ENCODE data around the gene WNT5B. TPM values are rescaled to one million over a fixed set of nuclear protein-coding genes. Genes with fewer than 3 reads are reported as not detected.

WNT5B gene
- polyA plus RNA-seq, 1 donor (not counting 4 experiments of a cell fraction or from before 2014, with no cell fraction given) = 12.3 TPM

DNA sequence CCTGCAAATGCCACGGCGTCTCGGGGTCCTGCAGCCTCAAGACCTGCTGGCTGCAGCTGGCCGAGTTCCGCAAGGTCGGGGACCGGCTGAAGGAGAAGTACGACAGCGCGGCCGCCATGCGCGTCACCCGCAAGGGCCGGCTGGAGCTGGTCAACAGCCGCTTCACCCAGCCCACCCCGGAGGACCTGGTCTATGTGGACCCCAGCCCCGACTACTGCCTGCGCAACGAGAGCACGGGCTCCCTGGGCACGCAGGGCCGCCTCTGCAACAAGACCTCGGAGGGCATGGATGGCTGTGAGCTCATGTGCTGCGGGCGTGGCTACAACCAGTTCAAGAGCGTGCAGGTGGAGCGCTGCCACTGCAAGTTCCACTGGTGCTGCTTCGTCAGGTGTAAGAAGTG, 16.8 kb downstream of the WNT5B start:
- Histone ChIP-seq H3K4me2 (ENCODE audit: control insufficient read depth, extremely low read depth, insufficient read depth, low read depth, low read length) (no peak overlapping the region), H4K20me1 (ENCODE audit: control insufficient read depth, extremely low read depth, insufficient read depth, low read length) (no peaks in the 10 kb centered on the region), H3K27me3 (ENCODE audit: control insufficient read depth, extremely low read depth, insufficient read depth, low read length) (no peaks in the 10 kb centered on the region), H3K36me3 (ENCODE audit: control insufficient read depth in 2 of 2, extremely low read depth in 1 of 2, insufficient read depth in 2 of 2, low read length in 2 of 2) (peaks cover 2 to 4% of the 10 kb centered on the region in 2 experiments), H3K79me2 (ENCODE audit: control insufficient read depth, insufficient read depth, low read length) (no peaks in the 10 kb centered on the region), H3K4me1 (ENCODE audit: control insufficient read depth, extremely low read depth, insufficient read depth, low read length) (peaks cover 9% of the 10 kb centered on the region), H3K9me3 (ENCODE audit: control insufficient read depth, low read depth, low read length) (no peaks in the 10 kb centered on the region), H3K9ac (ENCODE audit: control insufficient read depth, extremely low read depth, insufficient read depth, low read length) (no peak overlapping the region), H3K9me1 (ENCODE audit: control insufficient read depth, extremely low read depth, insufficient read depth, low read length) (peaks cover 2% of the 10 kb centered on the region), H2AFZ (ENCODE audit: control insufficient read depth, low read length) (no peak overlapping the region), H3K4me3 (ENCODE audit: control insufficient read depth in 2 of 3, extremely low read depth in 1 of 3, insufficient read depth in 2 of 3, low read depth in 1 of 3, low read length in 3 of 3) (no peak overlapping the region), H3K27ac (ENCODE audit: control insufficient read depth, insufficient read depth, low read length) (no peak overlapping the region)
- DNase-seq (ENCODE audit: low read depth, low spot score) (no peak), FAIRE-seq (no peak)
- dilution Hi-C loops (cut with MboI; ENCODE audit: extremely low pct_ligation_motif_present, low sequenced_read_pairs) = no loop called here
- TF ChIP-seq, protein P1, sequence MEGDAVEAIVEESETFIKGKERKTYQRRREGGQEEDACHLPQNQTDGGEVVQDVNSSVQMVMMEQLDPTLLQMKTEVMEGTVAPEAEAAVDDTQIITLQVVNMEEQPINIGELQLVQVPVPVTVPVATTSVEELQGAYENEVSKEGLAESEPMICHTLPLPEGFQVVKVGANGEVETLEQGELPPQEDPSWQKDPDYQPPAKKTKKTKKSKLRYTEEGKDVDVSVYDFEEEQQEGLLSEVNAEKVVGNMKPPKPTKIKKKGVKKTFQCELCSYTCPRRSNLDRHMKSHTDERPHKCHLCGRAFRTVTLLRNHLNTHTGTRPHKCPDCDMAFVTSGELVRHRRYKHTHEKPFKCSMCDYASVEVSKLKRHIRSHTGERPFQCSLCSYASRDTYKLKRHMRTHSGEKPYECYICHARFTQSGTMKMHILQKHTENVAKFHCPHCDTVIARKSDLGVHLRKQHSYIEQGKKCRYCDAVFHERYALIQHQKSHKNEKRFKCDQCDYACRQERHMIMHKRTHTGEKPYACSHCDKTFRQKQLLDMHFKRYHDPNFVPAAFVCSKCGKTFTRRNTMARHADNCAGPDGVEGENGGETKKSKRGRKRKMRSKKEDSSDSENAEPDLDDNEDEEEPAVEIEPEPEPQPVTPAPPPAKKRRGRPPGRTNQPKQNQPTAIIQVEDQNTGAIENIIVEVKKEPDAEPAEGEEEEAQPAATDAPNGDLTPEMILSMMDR (optimal IDR thresholded peaks at IDR 0.05 in 1 of 3, IDR thresholded peaks at IDR 0.05 in 1 of 3, conservative IDR thresholded peaks at IDR 0.05 in 1 of 3; ENCODE audit: extremely low read depth in 1 of 3, insufficient read depth in 2 of 3, low read length in 3 of 3) = no peak
- no peak for TF ChIP-seq EZH2 (IDR thresholded peaks at IDR 0.05; ENCODE audit: low read length)

DNA sequence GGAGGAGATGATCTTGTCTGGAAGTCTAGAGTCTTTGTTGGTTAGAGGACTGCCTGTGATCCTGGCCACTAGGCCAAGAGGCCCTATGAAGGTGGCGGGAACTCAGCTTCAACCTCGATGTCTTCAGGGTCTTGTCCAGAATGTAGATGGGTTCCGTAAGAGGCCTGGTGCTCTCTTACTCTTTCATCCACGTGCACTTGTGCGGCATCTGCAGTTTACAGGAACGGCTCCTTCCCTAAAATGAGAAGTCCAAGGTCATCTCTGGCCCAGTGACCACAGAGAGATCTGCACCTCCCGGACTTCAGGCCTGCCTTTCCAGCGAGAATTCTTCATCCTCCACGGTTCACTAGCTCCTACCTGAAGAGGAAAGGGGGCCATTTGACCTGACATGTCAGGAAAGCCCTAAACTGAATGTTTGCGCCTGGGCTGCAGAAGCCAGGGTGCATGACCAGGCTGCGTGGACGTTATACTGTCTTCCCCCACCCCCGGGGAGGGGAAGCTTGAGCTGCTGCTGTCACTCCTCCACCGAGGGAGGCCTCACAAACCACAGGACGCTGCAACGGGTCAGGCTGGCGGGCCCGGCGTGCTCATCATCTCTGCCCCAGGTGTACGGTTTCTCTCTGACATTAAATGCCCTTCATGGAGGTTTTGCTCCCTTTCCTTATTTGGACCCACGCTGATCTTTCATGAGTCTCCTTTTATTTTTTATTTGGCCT, 17.7 kb downstream of the WNT5B start:
- Histone ChIP-seq H3K4me3 (ENCODE audit: control insufficient read depth in 2 of 3, extremely low read depth in 1 of 3, insufficient read depth in 2 of 3, low read depth in 1 of 3, low read length in 3 of 3) (no peak overlapping the region), H4K20me1 (ENCODE audit: control insufficient read depth, extremely low read depth, insufficient read depth, low read length) (no peaks in the 10 kb centered on the region), H2AFZ (ENCODE audit: control insufficient read depth, low read length) (no peak overlapping the region), H3K27ac (ENCODE audit: control insufficient read depth, insufficient read depth, low read length) (no peak overlapping the region), H3K27me3 (ENCODE audit: control insufficient read depth, extremely low read depth, insufficient read depth, low read length) (no peaks in the 10 kb centered on the region), H3K4me1 (ENCODE audit: control insufficient read depth, extremely low read depth, insufficient read depth, low read length) (peaks cover 9% of the 10 kb centered on the region), H3K36me3 (ENCODE audit: control insufficient read depth in 2 of 2, extremely low read depth in 1 of 2, insufficient read depth in 2 of 2, low read length in 2 of 2) (peaks cover 2 to 4% of the 10 kb centered on the region in 2 experiments), H3K79me2 (ENCODE audit: control insufficient read depth, insufficient read depth, low read length) (no peaks in the 10 kb centered on the region), H3K4me2 (ENCODE audit: control insufficient read depth, extremely low read depth, insufficient read depth, low read depth, low read length) (no peak overlapping the region), H3K9ac (ENCODE audit: control insufficient read depth, extremely low read depth, insufficient read depth, low read length) (no peak overlapping the region), H3K9me3 (ENCODE audit: control insufficient read depth, low read depth, low read length) (no peaks in the 10 kb centered on the region), H3K9me1 (ENCODE audit: control insufficient read depth, extremely low read depth, insufficient read depth, low read length) (peaks cover 2% of the 10 kb centered on the region)
- DNase-seq (ENCODE audit: low read depth, low spot score) (no peak), FAIRE-seq (no peak)
- dilution Hi-C loops (cut with MboI; ENCODE audit: extremely low pct_ligation_motif_present, low sequenced_read_pairs) = no loop called here
- TF ChIP-seq EZH2 (IDR thresholded peaks at IDR 0.05; ENCODE audit: low read length) = no peak
- TF ChIP-seq, protein P1 (optimal IDR thresholded peaks at IDR 0.05 in 1 of 3, IDR thresholded peaks at IDR 0.05 in 1 of 3, conservative IDR thresholded peaks at IDR 0.05 in 1 of 3; ENCODE audit: extremely low read depth in 1 of 3, insufficient read depth in 2 of 3, low read length in 3 of 3) = no peak

Measured in keratinocyte (primary cell).